Measurements from ENCODE around the gene ZNF93. TPM values are rescaled to one million over a fixed set of nuclear protein-coding genes. Genes with fewer than 3 reads are reported as not detected.
A peak's percentile ranks its signal among the peaks of the same experiment; 100 is the strongest.

ZNF93 gene
- total and polyA plus RNA-seq, 2 of the 13 experiments (the other 11 are each of a cell fraction or from before 2014, with no cell fraction given): 0.49 to 0.66 TPM

DNA sequence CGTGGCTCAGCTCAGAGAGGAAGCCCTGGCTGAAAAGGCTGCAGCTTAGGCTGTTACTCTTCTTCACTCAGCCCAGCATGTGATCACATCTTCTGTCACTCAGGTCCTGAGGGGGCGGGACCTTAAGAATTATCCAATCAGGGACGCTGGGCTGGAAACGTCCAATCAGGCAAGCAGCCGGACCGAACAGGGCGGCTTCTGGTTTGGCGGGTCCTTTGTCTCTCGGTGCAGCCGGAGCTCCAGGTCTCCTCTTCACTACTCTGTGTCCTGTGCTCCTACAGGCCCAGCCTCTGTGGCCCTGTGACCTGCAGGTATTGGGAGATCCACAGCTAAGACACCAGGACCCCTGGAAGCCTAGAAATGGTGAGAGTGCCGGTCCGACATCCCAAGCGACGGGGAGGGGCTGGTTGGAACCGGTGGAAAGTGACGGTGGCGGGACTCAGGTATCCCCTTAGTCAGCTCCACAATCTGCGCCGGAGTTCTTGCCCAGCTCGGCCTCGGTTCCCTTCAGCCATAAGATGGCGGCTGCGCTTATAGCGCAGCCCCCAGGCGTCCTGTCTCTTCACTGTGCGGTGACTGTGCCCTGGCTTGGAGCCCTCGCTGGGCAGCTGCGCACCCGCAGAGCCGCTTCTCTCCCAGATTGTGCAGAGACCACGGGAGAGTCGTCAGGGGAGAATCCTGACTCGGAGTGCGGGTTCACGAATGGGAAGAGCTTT lies at the start of gene ZNF93 (continued):
- TF ChIP-seq, protein P1, sequence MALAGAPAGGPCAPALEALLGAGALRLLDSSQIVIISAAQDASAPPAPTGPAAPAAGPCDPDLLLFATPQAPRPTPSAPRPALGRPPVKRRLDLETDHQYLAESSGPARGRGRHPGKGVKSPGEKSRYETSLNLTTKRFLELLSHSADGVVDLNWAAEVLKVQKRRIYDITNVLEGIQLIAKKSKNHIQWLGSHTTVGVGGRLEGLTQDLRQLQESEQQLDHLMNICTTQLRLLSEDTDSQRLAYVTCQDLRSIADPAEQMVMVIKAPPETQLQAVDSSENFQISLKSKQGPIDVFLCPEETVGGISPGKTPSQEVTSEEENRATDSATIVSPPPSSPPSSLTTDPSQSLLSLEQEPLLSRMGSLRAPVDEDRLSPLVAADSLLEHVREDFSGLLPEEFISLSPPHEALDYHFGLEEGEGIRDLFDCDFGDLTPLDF (CRISPR knock-in tag; IDR thresholded peaks at IDR 0.05): no peak
- TF ChIP-seq NFE2L2 (IDR thresholded peaks at IDR 0.05; ENCODE audit: low read length) (no peak), SP2 (CRISPR knock-in tag; IDR thresholded peaks at IDR 0.05) (peak; percentile 72), RNF2 (conservative IDR thresholded peaks at IDR 0.05; ENCODE audit: low read depth) (no peak), ARNT2 (CRISPR knock-in tag; IDR thresholded peaks at IDR 0.05; ENCODE audit: low read depth) (no peak), MIER2 (CRISPR knock-in tag; IDR thresholded peaks at IDR 0.05) (no peak), ZNF460 (CRISPR knock-in tag; IDR thresholded peaks at IDR 0.05; ENCODE audit: borderline replicate concordance) (no peak), ZNF687 (CRISPR knock-in tag; IDR thresholded peaks at IDR 0.05) (peak; percentile 39; the same call in 1 of the 2 replicates), NFYC (CRISPR knock-in tag; IDR thresholded peaks at IDR 0.05) (peak; percentile 76), ZNF12 (CRISPR knock-in tag; IDR thresholded peaks at IDR 0.05) (no peak), ZNF660 (CRISPR knock-in tag; IDR thresholded peaks at IDR 0.05; ENCODE audit: borderline replicate concordance, low read depth) (no peak), HNF1B (CRISPR knock-in tag; IDR thresholded peaks at IDR 0.05) (no peak), DDIT3 (CRISPR knock-in tag; IDR thresholded peaks at IDR 0.05) (no peak), ZNF232 (CRISPR knock-in tag; IDR thresholded peaks at IDR 0.05; ENCODE audit: borderline replicate concordance) (no peak), ZNF672 (CRISPR knock-in tag; IDR thresholded peaks at IDR 0.05) (no peak), ZNF703 (CRISPR knock-in tag; IDR thresholded peaks at IDR 0.05; ENCODE audit: borderline replicate concordance) (no peak)
- TF ChIP-seq, protein P2, sequence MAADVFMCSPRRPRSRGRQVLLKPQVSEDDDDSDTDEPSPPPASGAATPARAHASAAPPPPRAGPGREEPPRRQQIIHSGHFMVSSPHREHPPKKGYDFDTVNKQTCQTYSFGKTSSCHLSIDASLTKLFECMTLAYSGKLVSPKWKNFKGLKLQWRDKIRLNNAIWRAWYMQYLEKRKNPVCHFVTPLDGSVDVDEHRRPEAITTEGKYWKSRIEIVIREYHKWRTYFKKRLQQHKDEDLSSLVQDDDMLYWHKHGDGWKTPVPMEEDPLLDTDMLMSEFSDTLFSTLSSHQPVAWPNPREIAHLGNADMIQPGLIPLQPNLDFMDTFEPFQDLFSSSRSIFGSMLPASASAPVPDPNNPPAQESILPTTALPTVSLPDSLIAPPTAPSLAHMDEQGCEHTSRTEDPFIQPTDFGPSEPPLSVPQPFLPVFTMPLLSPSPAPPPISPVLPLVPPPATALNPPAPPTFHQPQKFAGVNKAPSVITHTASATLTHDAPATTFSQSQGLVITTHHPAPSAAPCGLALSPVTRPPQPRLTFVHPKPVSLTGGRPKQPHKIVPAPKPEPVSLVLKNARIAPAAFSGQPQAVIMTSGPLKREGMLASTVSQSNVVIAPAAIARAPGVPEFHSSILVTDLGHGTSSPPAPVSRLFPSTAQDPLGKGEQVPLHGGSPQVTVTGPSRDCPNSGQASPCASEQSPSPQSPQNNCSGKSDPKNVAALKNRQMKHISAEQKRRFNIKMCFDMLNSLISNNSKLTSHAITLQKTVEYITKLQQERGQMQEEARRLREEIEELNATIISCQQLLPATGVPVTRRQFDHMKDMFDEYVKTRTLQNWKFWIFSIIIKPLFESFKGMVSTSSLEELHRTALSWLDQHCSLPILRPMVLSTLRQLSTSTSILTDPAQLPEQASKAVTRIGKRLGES (CRISPR knock-in tag; IDR thresholded peaks at IDR 0.05; ENCODE audit: borderline replicate concordance): no peak
- TF ChIP-seq, protein P3, sequence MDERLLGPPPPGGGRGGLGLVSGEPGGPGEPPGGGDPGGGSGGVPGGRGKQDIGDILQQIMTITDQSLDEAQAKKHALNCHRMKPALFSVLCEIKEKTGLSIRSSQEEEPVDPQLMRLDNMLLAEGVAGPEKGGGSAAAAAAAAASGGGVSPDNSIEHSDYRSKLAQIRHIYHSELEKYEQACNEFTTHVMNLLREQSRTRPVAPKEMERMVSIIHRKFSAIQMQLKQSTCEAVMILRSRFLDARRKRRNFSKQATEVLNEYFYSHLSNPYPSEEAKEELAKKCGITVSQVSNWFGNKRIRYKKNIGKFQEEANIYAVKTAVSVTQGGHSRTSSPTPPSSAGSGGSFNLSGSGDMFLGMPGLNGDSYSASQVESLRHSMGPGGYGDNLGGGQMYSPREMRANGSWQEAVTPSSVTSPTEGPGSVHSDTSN (CRISPR knock-in tag; IDR thresholded peaks at IDR 0.05): peak; percentile 78

Measured in HepG2 (cell line).